ENCODE results near the gene PARS2.

Gene PARS2

DNA sequence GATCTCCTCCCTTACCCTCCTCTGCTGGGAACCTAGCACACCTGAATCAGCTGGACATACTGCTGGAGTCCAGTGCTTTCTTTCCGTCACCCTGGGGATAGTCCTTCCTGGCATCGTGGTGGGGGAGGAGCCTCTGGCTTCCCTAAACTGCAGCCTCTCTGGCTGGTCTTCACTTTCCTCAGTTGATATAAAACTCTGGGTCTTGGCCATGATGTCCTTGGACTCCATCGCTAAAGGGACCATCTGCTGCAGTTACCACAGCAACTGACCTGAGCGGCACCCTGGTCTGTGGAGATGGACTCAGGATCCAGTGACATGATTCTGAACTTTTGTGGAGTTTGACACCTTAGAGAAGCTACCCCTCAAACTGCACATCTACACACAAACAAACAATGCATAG lies 22.8 kb downstream of the PARS2 start:
- Mint-ChIP-seq H3K4me3 (no peak overlapping the region), H3K36me3 (ENCODE audit: low read depth) (peaks cover 48% of the 10 kb centered on the region), H3K27me3 (no peaks in the 10 kb centered on the region), H3K27ac (no peak overlapping the region), H3K4me1 (ENCODE audit: low read depth) (no peaks in the 10 kb centered on the region), H3K9me3 (no peaks in the 10 kb centered on the region)

- Mint-ChIP-seq H3K9me3 (no peaks in the 10 kb centered on the region), H3K27me3 (no peaks in the 10 kb centered on the region), H3K4me3 (no peak overlapping the region), H3K36me3 (ENCODE audit: low read depth) (peaks cover 72% of the 10 kb centered on the region), H3K27ac (no peak overlapping the region), H3K4me1 (ENCODE audit: low read depth) (no peaks in the 10 kb centered on the region)
Observed at GRCh38 chr1:54738244-54738643, 26.1 kb downstream of the PARS2 start.

DNA sequence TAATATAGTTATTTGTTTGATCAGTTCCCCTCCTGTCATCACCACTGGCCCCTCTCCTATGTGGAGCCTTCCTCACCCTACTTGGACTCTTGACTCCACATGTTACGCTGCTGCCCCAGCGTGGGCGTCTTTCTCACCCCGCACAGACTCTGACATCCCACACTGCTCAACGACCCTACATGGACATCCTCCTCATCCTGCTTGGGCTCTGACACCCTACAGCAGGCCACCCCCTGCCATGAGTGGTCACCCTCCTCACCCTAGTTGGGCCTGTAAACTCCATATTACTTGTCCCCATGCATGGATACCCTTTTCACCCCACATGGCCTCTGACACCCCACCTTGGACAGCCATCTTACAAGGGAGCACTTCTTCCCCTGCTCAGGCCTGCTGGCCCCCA lies 27.6 kb downstream of the PARS2 start:
- Mint-ChIP-seq H3K36me3 (ENCODE audit: low read depth) (peaks cover 66% of the 10 kb centered on the region), H3K4me1 (ENCODE audit: low read depth) (no peaks in the 10 kb centered on the region)

DNA sequence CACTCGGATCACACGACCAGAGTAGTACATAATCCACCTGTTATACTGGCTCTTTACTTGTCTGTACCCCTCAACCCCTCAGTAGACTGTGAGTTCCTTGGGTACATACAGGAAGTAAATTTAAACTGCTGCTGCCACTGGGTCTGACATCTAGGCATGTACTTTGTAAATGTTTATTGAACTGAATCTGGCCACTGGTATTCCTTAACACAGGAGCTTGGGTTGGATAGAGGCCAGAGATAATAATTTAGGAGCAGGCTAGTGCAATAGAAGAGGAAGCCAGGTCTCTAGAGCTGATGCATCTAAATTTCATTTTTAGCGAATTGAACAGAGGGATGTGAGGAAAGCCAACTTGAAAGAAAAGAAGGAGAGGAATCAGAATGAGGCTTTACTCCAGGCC lies 36.3 kb downstream of the PARS2 start:
- H3K9me3 Mint-ChIP-seq = peaks cover 5% of the 10 kb centered on the region
- no peak overlapping the region for H3K27ac Mint-ChIP-seq
- H3K27me3 Mint-ChIP-seq = no peaks in the 10 kb centered on the region
- H3K4me1 Mint-ChIP-seq (ENCODE audit: low read depth) = no peaks in the 10 kb centered on the region
- peaks cover 84% of the 10 kb centered on the region for H3K36me3 Mint-ChIP-seq (ENCODE audit: low read depth)
- H3K4me3 Mint-ChIP-seq = no peak overlapping the region

More for the DNA sequence above, 27.6 kb downstream of the PARS2 start:
- no peaks in the 10 kb centered on the region for H3K9me3 Mint-ChIP-seq
- H3K4me3 Mint-ChIP-seq = no peak overlapping the region
- peak overlapping the region; percentile 16 for H3K27ac Mint-ChIP-seq
- no peaks in the 10 kb centered on the region for H3K27me3 Mint-ChIP-seq

- H3K27ac Mint-ChIP-seq = no peak overlapping the region
Observed at GRCh38 chr1:54724771-54725170, 39.6 kb downstream of the PARS2 start.

GRCh38 chr1:54723985-54724384 lies 40.3 kb downstream of the PARS2 start:
- H3K9me3 Mint-ChIP-seq = peaks cover 5% of the 10 kb centered on the region
- H3K4me3 Mint-ChIP-seq = no peak overlapping the region
- peaks cover 7% of the 10 kb centered on the region for H3K4me1 Mint-ChIP-seq (ENCODE audit: low read depth)
- H3K36me3 Mint-ChIP-seq (ENCODE audit: low read depth) = peaks cover 90% of the 10 kb centered on the region
- H3K27ac Mint-ChIP-seq = no peak overlapping the region
- no peaks in the 10 kb centered on the region for H3K27me3 Mint-ChIP-seq

More at GRCh38 chr1:54724771-54725170, 39.6 kb downstream of the PARS2 start:
- H3K4me3 Mint-ChIP-seq = no peak overlapping the region
- H3K4me1 Mint-ChIP-seq (ENCODE audit: low read depth) = peaks cover 3% of the 10 kb centered on the region
- H3K9me3 Mint-ChIP-seq = peaks cover 5% of the 10 kb centered on the region
- peaks cover 90% of the 10 kb centered on the region for H3K36me3 Mint-ChIP-seq (ENCODE audit: low read depth)
- H3K27me3 Mint-ChIP-seq = no peaks in the 10 kb centered on the region

GRCh38 chr1:54721719-54722118 lies 42.6 kb downstream of the PARS2 start:
- H3K4me3 Mint-ChIP-seq = no peak overlapping the region
- H3K36me3 Mint-ChIP-seq (ENCODE audit: low read depth) = peaks cover 86% of the 10 kb centered on the region
- peaks cover 23% of the 10 kb centered on the region for H3K4me1 Mint-ChIP-seq (ENCODE audit: low read depth)
- peaks cover 5% of the 10 kb centered on the region for H3K9me3 Mint-ChIP-seq
- H3K27me3 Mint-ChIP-seq = no peaks in the 10 kb centered on the region
- no peak overlapping the region for H3K27ac Mint-ChIP-seq

DNA sequence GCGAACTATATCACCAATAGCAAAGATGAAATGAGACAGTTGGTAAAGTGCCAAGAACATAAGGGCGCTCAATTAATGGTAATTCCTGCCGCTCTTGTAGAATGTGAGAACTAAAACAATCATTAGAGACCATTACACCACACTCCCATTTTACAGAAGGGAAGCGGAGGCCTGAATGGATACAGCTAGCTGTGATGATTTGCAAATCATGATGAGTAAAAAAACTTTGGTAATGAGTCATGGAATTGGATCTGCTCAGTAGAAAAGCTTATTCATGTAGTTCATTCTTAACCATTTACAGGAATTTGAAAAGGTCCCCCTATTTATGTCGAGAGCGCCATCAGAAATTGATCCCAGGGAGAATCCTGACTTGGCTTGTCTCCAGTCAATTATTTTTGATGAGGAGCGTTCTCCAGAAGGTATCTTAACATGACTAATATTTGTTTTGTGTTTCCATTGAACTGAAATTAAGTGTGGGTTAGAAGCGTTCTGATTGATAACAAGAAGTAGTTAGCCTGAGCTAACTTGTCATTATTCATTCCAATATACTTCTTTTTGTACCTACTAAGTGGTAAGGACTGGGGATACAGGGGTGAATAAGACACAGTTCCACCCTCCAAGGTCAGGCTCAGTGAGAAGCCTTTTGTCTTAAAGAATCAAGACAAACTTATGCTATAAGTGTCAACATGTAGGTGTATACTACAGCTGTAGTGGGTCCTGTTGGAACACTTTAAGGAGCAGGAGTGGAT lies 47.9 kb downstream of the PARS2 start:
- no peaks in the 10 kb centered on the region for H3K27me3 Mint-ChIP-seq
- peak overlapping the region; percentile 97 for H3K27ac Mint-ChIP-seq
- H3K4me1 Mint-ChIP-seq (ENCODE audit: low read depth) = peaks cover 38% of the 10 kb centered on the region
- no peaks in the 10 kb centered on the region for H3K9me3 Mint-ChIP-seq
- peak overlapping the region; percentile 97 for H3K4me3 Mint-ChIP-seq
- H3K36me3 Mint-ChIP-seq (ENCODE audit: low read depth) = peaks cover 41% of the 10 kb centered on the region

DNA sequence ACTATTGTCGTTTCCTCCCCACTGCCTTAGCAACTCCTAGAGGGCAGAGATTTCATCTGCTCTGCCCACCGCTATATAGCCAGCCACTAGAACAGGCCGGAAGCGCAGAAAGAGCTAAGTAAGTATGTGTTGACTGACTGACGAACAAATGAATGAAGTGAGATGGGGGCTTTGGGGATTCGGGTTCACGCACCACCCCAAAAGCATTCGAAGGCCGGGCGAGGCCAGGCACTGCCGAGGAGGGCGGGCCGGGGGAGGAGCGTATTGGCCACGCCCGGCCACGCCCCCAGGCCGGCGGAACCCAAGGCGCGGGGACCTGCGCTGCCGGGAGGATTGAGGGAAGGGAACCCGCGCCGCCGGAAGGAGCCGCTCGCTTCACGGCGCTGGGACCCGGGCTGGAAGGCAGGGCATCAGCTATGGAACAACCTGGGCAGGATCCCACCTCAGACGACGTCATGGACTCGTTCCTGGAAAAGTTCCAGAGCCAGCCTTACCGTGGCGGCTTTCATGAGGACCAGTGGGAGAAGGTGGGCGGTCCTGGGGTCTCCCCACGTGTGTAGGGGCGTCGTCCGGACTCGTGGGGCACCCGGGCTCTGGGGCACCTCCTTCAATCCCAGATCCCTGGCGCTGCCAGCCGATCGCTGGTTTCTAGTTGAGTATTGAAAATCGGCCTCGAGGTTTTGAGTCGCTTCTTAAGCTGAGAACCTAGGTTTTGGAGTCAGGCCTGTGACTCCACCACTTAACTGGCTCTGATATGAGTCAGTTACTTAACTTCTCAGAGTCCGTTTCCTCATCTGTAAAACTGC lies 48.6 kb downstream of the PARS2 start, which contains the start of gene TTC4:
Gene TTC4, plus strand, starts transcription at position 369 of the 806 bp plus-strand sequence. Its CDS starts 48 bp downstream, at position 417.
- Mint-ChIP-seq H3K27me3 (no peaks in the 10 kb centered on the region), H3K36me3 (ENCODE audit: low read depth) (peaks cover 33% of the 10 kb centered on the region), H3K9me3 (no peaks in the 10 kb centered on the region), H3K27ac (peak within 1 kb of the TSS; percentile 97), H3K4me3 (peak within 1 kb of the TSS; percentile 97), H3K4me1 (ENCODE audit: low read depth) (peaks cover 35% of the 10 kb centered on the region)

GRCh38 chr1:54714881-54715492 lies 49.3 kb downstream of the PARS2 start:
- H3K27ac Mint-ChIP-seq = peak overlapping the region; percentile 97
- H3K4me3 Mint-ChIP-seq = peak overlapping the region; percentile 97
- peaks cover 35% of the 10 kb centered on the region for H3K4me1 Mint-ChIP-seq (ENCODE audit: low read depth)
- H3K27me3 Mint-ChIP-seq = no peaks in the 10 kb centered on the region
- no peaks in the 10 kb centered on the region for H3K9me3 Mint-ChIP-seq
- peaks cover 29% of the 10 kb centered on the region for H3K36me3 Mint-ChIP-seq (ENCODE audit: low read depth)

DNA sequence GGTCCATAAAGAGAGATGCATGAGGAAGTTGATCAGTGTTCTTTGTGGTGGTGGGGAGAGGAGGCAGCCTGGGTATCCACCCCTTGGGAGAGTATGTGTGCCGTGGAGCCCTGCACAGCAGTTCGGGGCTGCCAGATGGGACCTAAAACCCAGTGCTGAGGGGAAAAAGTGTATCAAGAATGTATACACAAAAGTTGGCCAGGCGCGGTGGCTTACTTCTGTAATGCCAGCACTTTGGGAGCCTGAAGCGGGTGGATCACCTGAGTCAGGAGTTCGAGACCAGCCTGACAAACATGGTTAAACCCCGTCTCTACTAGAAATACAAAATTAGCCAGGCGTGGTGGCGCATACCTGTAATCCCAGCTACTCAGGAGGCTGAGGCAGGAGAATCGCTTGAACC lies 52.8 kb downstream of the PARS2 start:
- Mint-ChIP-seq H3K27me3 (peaks cover 4% of the 10 kb centered on the region), H3K9me3 (no peaks in the 10 kb centered on the region), H3K36me3 (ENCODE audit: low read depth) (peaks cover 5% of the 10 kb centered on the region), H3K27ac (no peak overlapping the region), H3K4me3 (no peak overlapping the region), H3K4me1 (ENCODE audit: low read depth) (peaks cover 13% of the 10 kb centered on the region)

DNA sequence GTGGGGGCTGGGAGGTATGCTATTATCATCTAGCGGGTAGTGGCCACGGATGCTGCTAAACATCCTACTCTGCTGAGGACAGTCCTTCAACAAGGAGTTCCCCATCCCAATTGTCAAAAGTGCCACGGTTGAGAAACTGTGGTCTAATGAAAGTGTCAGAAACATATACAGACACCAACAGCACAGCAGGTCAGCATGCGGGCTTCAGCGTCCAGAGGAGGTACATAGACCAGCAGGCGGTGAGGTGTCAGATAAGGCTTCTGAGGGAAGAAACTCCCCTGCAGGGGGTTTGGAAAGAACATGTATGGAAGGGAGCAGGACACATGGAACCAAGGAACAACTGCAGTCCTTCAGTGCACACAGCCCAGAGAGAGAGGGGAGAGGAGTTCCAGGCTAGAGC lies 53.5 kb downstream of the PARS2 start:
- Mint-ChIP-seq H3K4me3 (no peak overlapping the region), H3K36me3 (ENCODE audit: low read depth) (no peaks in the 10 kb centered on the region), H3K27ac (no peak overlapping the region), H3K9me3 (no peaks in the 10 kb centered on the region), H3K4me1 (ENCODE audit: low read depth) (peaks cover 8% of the 10 kb centered on the region), H3K27me3 (peaks cover 4% of the 10 kb centered on the region)

DNA sequence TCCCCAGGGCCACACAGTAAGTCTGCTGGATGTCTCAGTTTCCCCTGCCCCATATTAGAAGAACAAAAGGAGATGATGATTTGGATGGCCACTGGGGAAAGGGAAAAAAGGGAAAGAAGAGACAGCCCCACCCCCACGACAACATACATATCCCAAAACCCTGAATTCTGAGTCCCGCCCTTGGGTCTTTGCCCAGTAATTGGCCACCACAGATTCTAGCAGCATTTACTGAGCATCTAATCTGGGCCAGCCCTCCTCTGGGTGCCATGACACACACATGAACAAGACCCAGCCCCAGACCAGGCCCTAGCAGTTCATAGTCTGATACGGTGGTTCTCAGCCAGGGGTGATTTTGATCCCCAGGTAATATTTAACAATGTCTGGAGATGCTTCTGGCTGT lies 53.9 kb downstream of the PARS2 start:
- H3K36me3 Mint-ChIP-seq (ENCODE audit: low read depth) = no peaks in the 10 kb centered on the region
- peaks cover 7% of the 10 kb centered on the region for H3K4me1 Mint-ChIP-seq (ENCODE audit: low read depth)
- H3K27ac Mint-ChIP-seq = no peak overlapping the region
- no peaks in the 10 kb centered on the region for H3K9me3 Mint-ChIP-seq
- H3K4me3 Mint-ChIP-seq = no peak overlapping the region
- H3K27me3 Mint-ChIP-seq = peaks cover 4% of the 10 kb centered on the region

DNA sequence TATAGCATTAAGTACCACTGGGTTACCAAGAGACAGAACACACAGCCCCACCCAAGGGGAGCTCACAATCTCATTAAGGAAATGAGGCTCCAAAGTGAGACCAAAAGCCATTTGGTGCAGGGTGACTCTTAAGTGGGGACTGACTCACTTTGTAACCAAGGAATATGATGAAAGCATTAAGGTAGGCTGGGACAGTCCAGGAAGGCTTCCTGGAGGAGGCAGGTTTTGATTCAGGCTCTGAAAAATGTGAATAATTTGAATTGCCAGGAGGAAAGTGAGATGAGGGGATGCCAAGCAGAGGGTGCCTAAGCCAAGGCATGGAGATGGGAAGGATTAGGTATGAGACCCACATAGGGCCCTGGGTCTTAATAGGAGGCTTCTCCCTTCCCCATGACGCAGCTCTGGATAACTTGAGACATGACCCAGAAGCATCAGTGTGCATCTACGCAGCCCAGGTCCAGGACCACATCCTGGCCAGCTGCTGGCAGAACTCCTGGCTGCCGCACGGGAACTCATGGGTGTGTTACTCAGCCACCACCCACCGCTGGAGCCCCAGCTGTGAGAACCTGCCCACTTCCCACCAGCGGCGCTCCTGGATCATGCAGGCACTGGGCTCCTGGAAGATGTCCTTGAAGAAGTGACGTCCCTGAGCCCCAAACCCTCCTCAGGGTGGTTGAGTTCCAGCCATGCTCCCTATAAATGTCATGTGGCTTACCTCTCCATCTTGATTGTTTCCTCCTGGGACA lies 54.6 kb downstream of the PARS2 start:
- H3K4me1 Mint-ChIP-seq (ENCODE audit: low read depth) = no peaks in the 10 kb centered on the region
- H3K27me3 Mint-ChIP-seq = peaks cover 4% of the 10 kb centered on the region
- no peaks in the 10 kb centered on the region for H3K36me3 Mint-ChIP-seq (ENCODE audit: low read depth)
- H3K4me3 Mint-ChIP-seq = no peak overlapping the region
- H3K9me3 Mint-ChIP-seq = no peaks in the 10 kb centered on the region
- H3K27ac Mint-ChIP-seq = no peak overlapping the region
